ENCODE results near the gene GAS7. TPM values are rescaled to one million over a fixed set of nuclear protein-coding genes. Genes with fewer than 3 reads are reported as not detected.
"Not testable (repeated sequence)": the region's sequence is repeated elsewhere in the genome, so short reads cannot be mapped to it uniquely, and the experiment has no call there.

The GAS7 gene
- total RNA-seq, 6 donors from 2014 or later = 19.9 to 87.1 (median 41.5) TPM

DNA sequence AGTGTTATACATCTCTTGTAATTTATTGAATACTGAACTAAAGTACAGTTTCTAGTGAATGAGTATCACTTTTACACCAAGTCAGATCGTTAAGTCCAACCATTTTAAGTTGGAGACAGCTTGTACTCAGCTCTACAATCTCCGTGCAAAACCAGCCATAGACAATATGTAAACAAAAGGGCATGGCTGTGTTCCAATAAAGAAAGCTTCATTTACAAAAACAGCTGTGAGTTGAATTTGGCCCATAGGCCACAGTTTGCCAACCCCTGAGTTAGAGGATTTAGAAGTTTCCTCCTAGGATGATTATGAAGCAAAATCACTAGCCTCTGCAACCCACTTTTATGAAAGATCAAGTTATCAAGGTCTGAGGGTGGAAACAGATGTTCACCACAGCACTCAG is 187.7 kb downstream of the GAS7 start:
- Histone ChIP-seq H3K27me3 (no peaks in the 10 kb centered on the region), H3K36me3 (no peaks in the 10 kb centered on the region), H3K27ac (no peak overlapping the region), H3K4me3 (no peak overlapping the region), H3K9me3 (no peaks in the 10 kb centered on the region), H3K4me1 (peaks cover 0 to 7% (median 3%) of the 10 kb centered on the region in 4 donors)
- no peak for TF ChIP-seq POLR2AphosphoS5 (IDR thresholded peaks at IDR 0.05)
- TF ChIP-seq EP300 (IDR thresholded peaks at IDR 0.05) = no peak
- TF ChIP-seq, protein P1, sequence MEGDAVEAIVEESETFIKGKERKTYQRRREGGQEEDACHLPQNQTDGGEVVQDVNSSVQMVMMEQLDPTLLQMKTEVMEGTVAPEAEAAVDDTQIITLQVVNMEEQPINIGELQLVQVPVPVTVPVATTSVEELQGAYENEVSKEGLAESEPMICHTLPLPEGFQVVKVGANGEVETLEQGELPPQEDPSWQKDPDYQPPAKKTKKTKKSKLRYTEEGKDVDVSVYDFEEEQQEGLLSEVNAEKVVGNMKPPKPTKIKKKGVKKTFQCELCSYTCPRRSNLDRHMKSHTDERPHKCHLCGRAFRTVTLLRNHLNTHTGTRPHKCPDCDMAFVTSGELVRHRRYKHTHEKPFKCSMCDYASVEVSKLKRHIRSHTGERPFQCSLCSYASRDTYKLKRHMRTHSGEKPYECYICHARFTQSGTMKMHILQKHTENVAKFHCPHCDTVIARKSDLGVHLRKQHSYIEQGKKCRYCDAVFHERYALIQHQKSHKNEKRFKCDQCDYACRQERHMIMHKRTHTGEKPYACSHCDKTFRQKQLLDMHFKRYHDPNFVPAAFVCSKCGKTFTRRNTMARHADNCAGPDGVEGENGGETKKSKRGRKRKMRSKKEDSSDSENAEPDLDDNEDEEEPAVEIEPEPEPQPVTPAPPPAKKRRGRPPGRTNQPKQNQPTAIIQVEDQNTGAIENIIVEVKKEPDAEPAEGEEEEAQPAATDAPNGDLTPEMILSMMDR (IDR thresholded peaks at IDR 0.05) = no peak
- TF ChIP-seq POLR2A (IDR thresholded peaks at IDR 0.05) = no peak
- 31 to 32% methylated on average over 2 of the region's 2 CpGs for WGBS, 2 donors
- DNase-seq = no peak
- no peak for ATAC-seq (ENCODE audit: low FRiP score in 2 of 2)

DNA sequence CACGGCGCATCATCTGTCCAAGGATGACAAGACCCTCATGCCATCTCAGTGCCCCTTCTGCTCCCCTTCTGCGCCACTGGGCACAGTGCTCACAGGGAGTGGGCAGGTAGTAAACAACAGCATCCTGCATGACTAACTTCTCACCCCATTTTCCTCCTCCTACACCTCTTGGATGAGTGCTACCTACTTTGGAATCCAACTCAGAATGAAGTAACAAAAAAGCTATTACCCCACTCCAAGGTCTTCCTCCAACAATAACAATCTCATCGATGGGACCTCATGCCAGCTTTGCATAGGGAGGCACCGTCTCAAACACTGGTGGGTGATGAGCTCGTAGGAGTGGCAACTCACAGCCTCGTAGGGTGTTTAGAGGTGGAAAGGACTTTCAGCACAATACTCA is 194.7 kb downstream of the GAS7 start:
- no peak for TF ChIP-seq POLR2AphosphoS5 (IDR thresholded peaks at IDR 0.05)
- TF ChIP-seq EP300 (IDR thresholded peaks at IDR 0.05) = no peak
- no peak for TF ChIP-seq POLR2A (IDR thresholded peaks at IDR 0.05)
- TF ChIP-seq, protein P1 (IDR thresholded peaks at IDR 0.05) = no peak
- H3K27ac ChIP-seq = no peak overlapping the region
- H3K9me3 ChIP-seq = no peaks in the 10 kb centered on the region
- DNase-seq = no peak
- ATAC-seq (ENCODE audit: low FRiP score in 2 of 2) = no peak
- peaks cover 0 to 5% (median 1%) of the 10 kb centered on the region in 4 donors for H3K4me1 ChIP-seq
- H3K4me3 ChIP-seq = no peak overlapping the region
- no peaks in the 10 kb centered on the region for H3K27me3 ChIP-seq
- H3K36me3 ChIP-seq = no peaks in the 10 kb centered on the region
- 44 to 75% methylated on average over 5 to 7 of the region's 7 CpGs for WGBS, 2 donors

DNA sequence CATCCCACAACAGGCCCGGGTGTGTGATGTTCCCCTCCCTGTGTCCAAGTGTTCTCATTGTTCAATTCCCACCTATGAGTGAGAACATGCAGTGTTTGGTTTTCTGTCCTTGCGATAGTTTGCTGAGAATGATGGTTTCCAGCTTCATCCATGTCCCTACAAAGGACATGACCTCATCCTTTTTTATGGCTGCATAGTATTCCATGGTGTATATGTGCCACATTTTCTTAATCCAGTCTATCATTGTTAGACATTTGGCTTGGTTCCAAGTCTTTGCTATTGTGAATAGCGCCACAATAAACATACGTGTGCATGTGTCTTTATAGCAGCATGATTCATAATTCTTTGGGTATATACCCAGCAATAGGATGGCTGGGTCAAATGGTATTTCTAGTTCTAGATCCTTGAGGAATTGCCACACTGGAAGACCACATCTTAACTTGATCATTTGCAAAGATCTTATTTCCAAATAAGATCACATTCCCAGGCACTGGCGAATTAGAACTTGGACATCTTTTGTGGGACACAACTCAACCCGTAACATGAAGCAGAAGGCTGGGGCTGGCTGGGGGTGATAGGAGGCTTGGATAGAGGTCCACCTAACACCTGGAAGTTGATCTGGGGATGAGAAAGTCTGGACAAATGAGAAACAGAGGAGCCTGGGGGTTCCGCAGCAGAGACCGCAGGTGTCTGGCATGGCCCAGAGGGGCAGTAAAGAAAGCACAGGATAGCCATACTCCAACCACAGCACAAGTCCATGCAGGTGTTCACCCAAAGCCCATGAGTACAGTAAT is 195.6 kb downstream of the GAS7 start:
- not testable (repeated sequence) for ATAC-seq (ENCODE audit: low FRiP score in 2 of 2); DNase-seq; H3K4me1 ChIP-seq; H3K4me3 ChIP-seq; H3K27ac ChIP-seq; H3K36me3 ChIP-seq; H3K9me3 ChIP-seq; H3K27me3 ChIP-seq
- WGBS, 2 donors = 87 to 94% methylated on average over 8 of the region's 8 CpGs

DNA sequence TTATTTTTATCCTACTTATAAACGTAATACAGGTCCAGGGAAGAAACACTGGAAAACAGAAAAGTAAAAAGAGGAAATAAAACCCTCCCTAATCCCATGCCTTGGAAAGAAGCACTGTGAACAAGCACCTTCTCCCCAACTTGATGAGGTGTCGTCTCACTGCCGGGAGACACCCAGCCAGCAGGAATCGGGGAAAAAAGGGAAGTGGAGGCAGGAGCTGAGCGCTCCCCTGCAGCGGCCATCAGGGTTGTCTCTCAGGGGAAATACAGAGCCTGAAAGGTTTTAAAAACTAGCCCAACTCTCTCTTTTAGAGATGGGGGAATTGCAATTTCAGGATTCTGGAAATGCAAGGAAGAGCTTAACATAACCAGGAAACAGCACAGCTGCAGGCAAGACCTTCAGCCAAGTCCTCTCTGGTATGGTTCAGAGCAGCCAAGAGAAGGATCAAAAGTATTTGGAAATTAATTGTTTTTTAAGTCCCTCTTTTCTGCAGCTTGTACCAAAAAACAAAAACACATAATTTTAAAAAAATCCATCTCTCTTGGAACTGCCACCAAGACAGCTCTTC is 197.0 kb downstream of the GAS7 start:
- WGBS, 2 donors = 44 to 67% methylated on average over 6 of the region's 6 CpGs
- H3K9me3 ChIP-seq = no peaks in the 10 kb centered on the region
- no peak for TF ChIP-seq POLR2A (IDR thresholded peaks at IDR 0.05)
- no peak for TF ChIP-seq EP300 (IDR thresholded peaks at IDR 0.05)
- TF ChIP-seq, protein P1 (IDR thresholded peaks at IDR 0.05) = no peak
- TF ChIP-seq POLR2AphosphoS5 (IDR thresholded peaks at IDR 0.05) = no peak
- no peak overlapping the region for H3K4me3 ChIP-seq
- DNase-seq = no peak
- H3K4me1 ChIP-seq = peaks cover 0 to 5% (median 1%) of the 10 kb centered on the region in 4 donors
- no peak for ATAC-seq (ENCODE audit: low FRiP score in 2 of 2)
- no peak overlapping the region for H3K27ac ChIP-seq
- H3K27me3 ChIP-seq = no peaks in the 10 kb centered on the region
- no peaks in the 10 kb centered on the region for H3K36me3 ChIP-seq

DNA sequence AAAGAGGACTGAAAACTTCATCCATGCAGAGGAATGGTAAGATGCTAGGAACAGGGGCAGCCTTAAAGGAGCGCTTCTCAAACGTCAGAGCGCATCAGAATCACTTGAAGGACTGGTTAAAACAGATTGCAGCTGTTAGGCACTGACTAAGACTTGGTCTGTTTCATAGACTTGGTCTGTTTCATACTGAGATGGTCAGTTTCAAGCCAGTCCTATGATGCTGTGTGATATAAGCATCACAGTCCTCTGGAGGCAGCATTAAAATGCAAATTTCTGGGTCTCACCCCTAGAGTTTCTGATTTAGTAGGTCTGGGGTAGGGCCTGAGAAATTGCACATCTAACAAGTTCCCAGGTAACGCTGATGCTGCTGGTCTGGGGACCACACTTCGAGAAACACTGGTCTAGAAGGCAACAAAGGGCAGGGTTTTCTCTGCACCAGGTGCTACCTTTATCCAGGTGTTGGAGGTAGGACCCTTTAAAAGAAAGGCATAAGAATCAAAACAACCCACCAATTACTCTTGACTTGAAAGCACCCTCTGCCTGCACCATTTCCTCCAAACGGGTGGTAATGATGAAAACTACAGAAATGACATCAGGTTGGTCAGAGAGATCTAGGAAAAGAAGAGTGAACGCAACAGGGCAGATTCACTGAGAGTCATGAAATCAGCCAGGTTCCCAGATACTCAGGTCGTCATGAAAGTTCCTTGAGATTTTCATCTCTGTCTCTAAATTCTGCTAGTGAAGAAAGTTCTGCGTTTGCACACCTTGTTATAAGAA is 198.3 kb downstream of the GAS7 start:
- no peak for DNase-seq
- no peaks in the 10 kb centered on the region for H3K27me3 ChIP-seq
- no peak for ATAC-seq (ENCODE audit: low FRiP score in 2 of 2)
- 67 to 79% methylated on average over 9 of the region's 9 CpGs for WGBS, 2 donors
- H3K36me3 ChIP-seq = no peaks in the 10 kb centered on the region
- no peaks in the 10 kb centered on the region for H3K9me3 ChIP-seq
- no peak overlapping the region for H3K4me3 ChIP-seq
- no peak for TF ChIP-seq POLR2AphosphoS5 (IDR thresholded peaks at IDR 0.05)
- TF ChIP-seq, protein P1 (IDR thresholded peaks at IDR 0.05) = no peak
- H3K4me1 ChIP-seq = peaks cover 0 to 5% (median 1%) of the 10 kb centered on the region in 4 donors
- H3K27ac ChIP-seq = no peak overlapping the region
